Right kidney (tissue), 1 donor: ENCODE data around the gene DOCK4.

Source experiments
- DNase-seq: peaks from one replicate; pipeline ENCODE4 v3.0.0-alpha.2; 2016

The DOCK4 gene

GRCh38 chr7:112080978-112081377 lies 125.2 kb downstream of the DOCK4 start:
- no peak for DNase-seq

GRCh38 chr7:112080441-112080840 lies 125.8 kb downstream of the DOCK4 start:
- no peak for DNase-seq

- no peak for DNase-seq
Observed at GRCh38 chr7:112079673-112080072, 126.5 kb downstream of the DOCK4 start.

- no peak for DNase-seq
Observed at GRCh38 chr7:112079122-112079521, 127.1 kb downstream of the DOCK4 start.

GRCh38 chr7:112076324-112076723 lies 129.9 kb downstream of the DOCK4 start:
- DNase-seq, result no peak

- DNase-seq, result no peak
Observed at GRCh38 chr7:112074464-112074863, 131.7 kb downstream of the DOCK4 start.

- DNase-seq, result no peak
Observed at GRCh38 chr7:112073530-112073929, 132.7 kb downstream of the DOCK4 start.

- DNase-seq, result no peak
Observed at GRCh38 chr7:112072541-112073245, 133.5 kb downstream of the DOCK4 start.

GRCh38 chr7:112071856-112072255 lies 134.3 kb downstream of the DOCK4 start:
- no peak for DNase-seq

GRCh38 chr7:112070674-112071256 lies 135.4 kb downstream of the DOCK4 start:
- no peak for DNase-seq

GRCh38 chr7:112069879-112070321 lies 136.3 kb downstream of the DOCK4 start:
- no peak for DNase-seq

- DNase-seq, result no peak
Observed at GRCh38 chr7:112068967-112069366, 137.2 kb downstream of the DOCK4 start.

GRCh38 chr7:112067632-112068540 lies 138.3 kb downstream of the DOCK4 start:
- DNase-seq, result no peak

- DNase-seq, result no peak
Observed at GRCh38 chr7:112067200-112067599, 139.0 kb downstream of the DOCK4 start.

- no peak for DNase-seq
Observed at GRCh38 chr7:112065758-112066157, 140.4 kb downstream of the DOCK4 start.

- DNase-seq, result no peak
Observed at GRCh38 chr7:112064627-112065385, 141.4 kb downstream of the DOCK4 start.

GRCh38 chr7:112063974-112064373 lies 142.2 kb downstream of the DOCK4 start:
- no peak for DNase-seq

GRCh38 chr7:112061051-112061450 lies 145.1 kb downstream of the DOCK4 start:
- no peak for DNase-seq

- DNase-seq, result no peak
Observed at GRCh38 chr7:112060625-112061024, 145.6 kb downstream of the DOCK4 start.

GRCh38 chr7:112059675-112060074 lies 146.5 kb downstream of the DOCK4 start:
- DNase-seq, result no peak

- DNase-seq, result no peak
Observed at GRCh38 chr7:112058686-112059085, 147.5 kb downstream of the DOCK4 start.

- no peak for DNase-seq
Observed at GRCh38 chr7:112056409-112056808, 149.8 kb downstream of the DOCK4 start.

- DNase-seq, result no peak
Observed at GRCh38 chr7:112053737-112054069, 152.5 kb downstream of the DOCK4 start.
